Measurements from ENCODE around the gene PLEKHM2. TPM values are rescaled to one million over a fixed set of nuclear protein-coding genes. Genes with fewer than 3 reads are reported as not detected.

PLEKHM2 gene
- polyA plus RNA-seq, 4 donors, result 42.3 to 54.1 (median 49.1) TPM

GRCh38 chr1:15777909-15778707, 94.0 kb downstream of the PLEKHM2 start:
- no peak for DNase-seq (ENCODE audit: low read depth in 4 of 4, low spot score in 2 of 4)

Other genes starting within 250 kb of the PLEKHM2 start
- gene CTRC, start 245.9 kb upstream of the PLEKHM2 start, polyA plus RNA-seq (ENCODE audit: insufficient read length in 4 of 4), result under 1 TPM in 2 of 4 donors, not detected in 2; 0.20 to 0.28 TPM
- under 1 TPM in 2 of 4 donors, not detected in 2; 0.35 to 0.68 TPM for gene CELA2A, start 227.6 kb upstream of the PLEKHM2 start, polyA plus RNA-seq (ENCODE audit: insufficient read length in 4 of 4)
- 1 to 10 TPM in 1 of 4 donors, under 1 TPM in 2, not detected in 1; 0.28 to 1.4 (median 0.41) TPM for gene CELA2B, start 208.2 kb upstream of the PLEKHM2 start, polyA plus RNA-seq (ENCODE audit: insufficient read length in 4 of 4)
- 10 to 100 TPM; 24.6 to 39.1 (median 30.2) TPM for gene CASP9, start 160.1 kb upstream of the PLEKHM2 start, polyA plus RNA-seq (ENCODE audit: insufficient read length in 4 of 4)
- gene DNAJC16, start 157.5 kb upstream of the PLEKHM2 start, polyA plus RNA-seq (ENCODE audit: insufficient read length in 4 of 4), result 10 to 100 TPM; 20.9 to 39.0 (median 31.3) TPM
- gene AGMAT, start 99.3 kb upstream of the PLEKHM2 start, polyA plus RNA-seq (ENCODE audit: insufficient read length in 4 of 4), result 10 to 100 TPM; 21.0 to 35.8 (median 34.3) TPM
- 10 to 100 TPM; 13.4 to 26.2 (median 20.6) TPM for gene DDI2, start 66.9 kb upstream of the PLEKHM2 start, polyA plus RNA-seq (ENCODE audit: insufficient read length in 4 of 4)
- gene SLC25A34, start 51.9 kb downstream of the PLEKHM2 start, polyA plus RNA-seq (ENCODE audit: insufficient read length in 4 of 4), result 1 to 10 TPM; 1.3 to 5.7 (median 2.9) TPM
- 1 to 10 TPM; 3.1 to 4.9 (median 4.4) TPM for gene TMEM82, start 58.2 kb downstream of the PLEKHM2 start, polyA plus RNA-seq (ENCODE audit: insufficient read length in 4 of 4)
- 10 to 100 TPM; 46.1 to 67.0 (median 56.0) TPM for gene FBLIM1, start 74.5 kb downstream of the PLEKHM2 start, polyA plus RNA-seq (ENCODE audit: insufficient read length in 4 of 4)
- 1 to 10 TPM; 1.4 to 3.8 (median 1.7) TPM for gene UQCRHL, start 123.3 kb downstream of the PLEKHM2 start, polyA plus RNA-seq (ENCODE audit: insufficient read length in 4 of 4)
- 10 to 100 TPM; 46.9 to 70.6 (median 58.3) TPM for gene SPEN, start 163.4 kb downstream of the PLEKHM2 start, polyA plus RNA-seq (ENCODE audit: insufficient read length in 4 of 4)